Neuronal stem cell (in vitro differentiated cells): ENCODE measurements around the gene SDC4.

Source experiments
- DNase-seq: peaks from one replicate; pipeline ENCODE4 v3.0.0-alpha.2; 2013; ENCODE audit warnings: low spot score
- H2AFZ ChIP-seq: one replicate; pipeline ENCODE4 v1.6.1; 2013; ENCODE audit warnings: mild to moderate bottlenecking, low read length, inconsistent platforms
- H2AK5ac ChIP-seq: 2 replicates; pipeline ENCODE4 v1.6.1; 2013; ENCODE audit warnings: low read depth, mild to moderate bottlenecking, inconsistent platforms, low read length, moderate library complexity, mixed read lengths
- H2BK120ac ChIP-seq: 2 replicates; pipeline ENCODE4 v1.6.1; 2013; ENCODE audit warnings: low read depth, mild to moderate bottlenecking, inconsistent platforms, low read length, moderate library complexity, mixed read lengths
- H2BK12ac ChIP-seq: one replicate; pipeline ENCODE4 v1.6.1; 2013; ENCODE audit warnings: low read length, inconsistent platforms
- H2BK15ac ChIP-seq: 2 replicates; pipeline ENCODE4 v1.6.1; 2013; ENCODE audit warnings: mild to moderate bottlenecking, low read length, inconsistent platforms, mixed read lengths
- H2BK5ac ChIP-seq: one replicate; pipeline ENCODE4 v1.6.1; 2013; ENCODE audit warnings: inconsistent platforms, mild to moderate bottlenecking, low read length, moderate library complexity
- H3K14ac ChIP-seq: one replicate; pipeline ENCODE4 v1.6.1; 2013; ENCODE audit warnings: low read length, inconsistent platforms
- H3K18ac ChIP-seq: 2 replicates; pipeline ENCODE4 v1.6.1; 2013; ENCODE audit warnings: low read length, inconsistent platforms
- H3K23ac ChIP-seq: 2 replicates; pipeline ENCODE4 v1.6.1; 2013; ENCODE audit warnings: low read depth, mild to moderate bottlenecking, mixed read lengths, low read length, inconsistent platforms; ENCODE audit not compliant: poor library complexity
- H3K27ac ChIP-seq: replicated peaks from 3 replicates; pipeline ENCODE4 v1.5.1; 2013; ENCODE audit warnings: low read length, inconsistent platforms
- H3K27me3 ChIP-seq, 3 experiments: 2 replicates each; pipeline ENCODE4 v1.6.1; 2013; ENCODE audit warnings: low read length in 3 of 3, mild to moderate bottlenecking in 2 of 3, inconsistent platforms in 1 of 3, low read depth in 1 of 3, mixed read lengths in 1 of 3, moderate library complexity in 1 of 3; ENCODE audit not compliant: control insufficient read depth in 3 of 3, insufficient read depth in 3 of 3
- H3K36me3 ChIP-seq, 2 donors: replicated peaks in 1 of 2; 2 replicates each; pipeline ENCODE4 v1.6.1; 2013; ENCODE audit warnings: low read length in 2 of 2; ENCODE audit not compliant: control insufficient read depth in 2 of 2, insufficient read depth in 2 of 2
- H3K4ac ChIP-seq: 2 replicates; pipeline ENCODE4 v1.6.1; 2013; ENCODE audit warnings: inconsistent platforms, mild to moderate bottlenecking, low read length, moderate library complexity
- H3K4me1 ChIP-seq, 2 donors: 1 replicate in 1 of 2; 2 replicates in 1 of 2; pipeline ENCODE4 v1.6.1; 2013; ENCODE audit warnings: low read length in 2 of 2, low read depth in 1 of 2; ENCODE audit not compliant: control insufficient read depth in 2 of 2, insufficient read depth in 1 of 2
- H3K4me2 ChIP-seq: one replicate; pipeline ENCODE4 v1.6.1; 2013; ENCODE audit warnings: mild to moderate bottlenecking, low read length, inconsistent platforms; ENCODE audit not compliant: insufficient read depth, poor library complexity, severe bottlenecking
- H3K4me3 ChIP-seq, 2 donors: 2 replicates each; pipeline ENCODE4 v1.5.1; 2013; ENCODE audit warnings: low read length in 2 of 2, mild to moderate bottlenecking in 2 of 2, inconsistent platforms in 1 of 2, moderate library complexity in 1 of 2
- H3K79me1 ChIP-seq: one replicate; pipeline ENCODE4 v1.6.1; 2013; ENCODE audit warnings: low read depth, mild to moderate bottlenecking, inconsistent platforms, low read length, moderate library complexity
- H3K9ac ChIP-seq: one replicate; pipeline ENCODE4 v1.6.1; 2013; ENCODE audit warnings: mild to moderate bottlenecking, low read depth, low read length, inconsistent platforms; ENCODE audit not compliant: poor library complexity
- H3K9me3 ChIP-seq, 2 donors: replicated peaks in 1 of 2; 2 replicates each; pipeline versions ENCODE3 to v1.6.1; 2013; ENCODE audit warnings: low read length in 2 of 2, mild to moderate bottlenecking in 2 of 2, inconsistent platforms in 1 of 2, low read depth in 1 of 2, mixed read lengths in 1 of 2, moderate library complexity in 1 of 2; ENCODE audit not compliant: control insufficient read depth in 2 of 2, insufficient read depth in 1 of 2
- H4K8ac ChIP-seq: one replicate; pipeline ENCODE4 v1.6.1; 2013; ENCODE audit warnings: low read depth, mild to moderate bottlenecking, inconsistent platforms, low read length, moderate library complexity
- H4K91ac ChIP-seq: one replicate; pipeline ENCODE4 v1.6.1; 2013; ENCODE audit warnings: low read length, low read depth, mild to moderate bottlenecking, inconsistent platforms; ENCODE audit not compliant: poor library complexity
- WGBS, 2 donors: extraction: QIAGEN DNeasy Blood & Tissue Kit; methylation state at CpG; one replicate each; pipeline ENCODE4 v1.1.7; 2013; ENCODE audit warnings: missing lambda C conversion rate in 2 of 2, mixed read lengths in 1 of 2; ENCODE audit not compliant: insufficient read length in 2 of 2, insufficient replicate concordance in 1 of 2; ENCODE audit errors: extremely low coverage in 2 of 2; 5-methylcytosine and 5-hydroxymethylcytosine counted together

The SDC4 gene

GRCh38 chr20:45392733-45393132, 44.5 kb upstream of the SDC4 start:
- no peak overlapping the region for H3K9ac ChIP-seq
- no peak overlapping the region for H3K14ac ChIP-seq
- H3K36me3 ChIP-seq, result peaks cover 0 to 2% of the 10 kb centered on the region in 2 donors
- no peak overlapping the region for H2BK5ac ChIP-seq
- no peak overlapping the region for H2BK12ac ChIP-seq
- H3K4ac ChIP-seq, result no peak overlapping the region
- no peak overlapping the region for H4K8ac ChIP-seq
- H3K18ac ChIP-seq, result no peak overlapping the region
- no peaks in the 10 kb centered on the region for H3K27me3 ChIP-seq
- H2BK120ac ChIP-seq, result no peak overlapping the region
- no peak overlapping the region for H4K91ac ChIP-seq
- H3K79me1 ChIP-seq, result peaks cover 5% of the 10 kb centered on the region
- no peaks in the 10 kb centered on the region for H3K4me1 ChIP-seq
- no peak overlapping the region for H3K4me2 ChIP-seq
- WGBS, 2 donors, result no CpG with 5 or more reads among the region's 3 CpGs
- DNase-seq, result no peak
- no peak overlapping the region for H2AFZ ChIP-seq
- H2BK15ac ChIP-seq, result no peak overlapping the region
- no peak overlapping the region for H3K27ac ChIP-seq
- H3K9me3 ChIP-seq, result no peaks in the 10 kb centered on the region
- H3K4me3 ChIP-seq, result no peak overlapping the region
- no peak overlapping the region for H2AK5ac ChIP-seq
- H3K23ac ChIP-seq, result no peak overlapping the region

GRCh38 chr20:45391559-45391958, 43.3 kb upstream of the SDC4 start:
- Histone ChIP-seq H3K4ac (no peak overlapping the region), H2BK5ac (no peak overlapping the region), H3K23ac (no peak overlapping the region), H2AK5ac (no peak overlapping the region), H3K79me1 (peaks cover 5% of the 10 kb centered on the region), H3K18ac (no peak overlapping the region), H2AFZ (no peak overlapping the region), H3K4me3 (no peak overlapping the region), H3K27me3 (no peaks in the 10 kb centered on the region), H3K4me2 (no peak overlapping the region), H4K91ac (no peak overlapping the region), H2BK15ac (no peak overlapping the region), H3K9ac (no peak overlapping the region), H2BK12ac (no peak overlapping the region), H3K9me3 (no peaks in the 10 kb centered on the region), H3K4me1 (no peaks in the 10 kb centered on the region), H3K14ac (no peak overlapping the region), H3K27ac (no peak overlapping the region), H4K8ac (no peak overlapping the region), H3K36me3 (peaks cover 0 to 2% of the 10 kb centered on the region in 2 donors), H2BK120ac (no peak overlapping the region)
- DNase-seq, result no peak
- no CpG with 5 or more reads among the region's 2 CpGs for WGBS, 2 donors

- WGBS, 2 donors, result no CpG with 5 or more reads among the region's 2 CpGs
- no peak overlapping the region for H3K4me2 ChIP-seq
- H3K36me3 ChIP-seq, result peaks cover 0 to 2% of the 10 kb centered on the region in 2 donors
Observed at GRCh38 chr20:45390931-45391330, 42.7 kb upstream of the SDC4 start.

GRCh38 chr20:45387274-45387673, 39.0 kb upstream of the SDC4 start:
- H2AK5ac ChIP-seq, result no peak overlapping the region
- no CpG with 5 or more reads among the region's 1 CpG for WGBS, 2 donors
- H3K9ac ChIP-seq, result no peak overlapping the region

More at GRCh38 chr20:45390931-45391330, 42.7 kb upstream of the SDC4 start:
- H3K4ac ChIP-seq, result no peak overlapping the region
- no peak overlapping the region for H4K91ac ChIP-seq
- H3K23ac ChIP-seq, result no peak overlapping the region
- H3K27me3 ChIP-seq, result no peaks in the 10 kb centered on the region
- H3K18ac ChIP-seq, result no peak overlapping the region
- H2BK5ac ChIP-seq, result no peak overlapping the region
- no peak overlapping the region for H2AK5ac ChIP-seq
- DNase-seq, result no peak
- no peak overlapping the region for H4K8ac ChIP-seq
- no peak overlapping the region for H3K9ac ChIP-seq
- H3K27ac ChIP-seq, result no peak overlapping the region
- H3K4me1 ChIP-seq, result no peaks in the 10 kb centered on the region
- H2BK12ac ChIP-seq, result no peak overlapping the region
- no peak overlapping the region for H2BK15ac ChIP-seq
- no peak overlapping the region for H2AFZ ChIP-seq
- no peak overlapping the region for H3K14ac ChIP-seq
- H3K9me3 ChIP-seq, result no peaks in the 10 kb centered on the region
- peaks cover 5% of the 10 kb centered on the region for H3K79me1 ChIP-seq
- H2BK120ac ChIP-seq, result no peak overlapping the region
- H3K4me3 ChIP-seq, result no peak overlapping the region

More at GRCh38 chr20:45387274-45387673, 39.0 kb upstream of the SDC4 start:
- Histone ChIP-seq H3K18ac (no peak overlapping the region), H3K9me3 (no peaks in the 10 kb centered on the region), H3K4me1 (no peaks in the 10 kb centered on the region), H4K8ac (no peak overlapping the region), H2BK15ac (no peak overlapping the region), H3K4me2 (no peak overlapping the region), H2BK5ac (no peak overlapping the region), H3K27ac (no peak overlapping the region), H2AFZ (no peak overlapping the region), H3K23ac (no peak overlapping the region), H3K36me3 (no peaks in the 10 kb centered on the region), H3K4me3 (no peak overlapping the region), H3K27me3 (no peaks in the 10 kb centered on the region), H3K14ac (no peak overlapping the region), H2BK12ac (no peak overlapping the region), H4K91ac (no peak overlapping the region), H2BK120ac (no peak overlapping the region), H3K4ac (no peak overlapping the region), H3K79me1 (no peaks in the 10 kb centered on the region)
- no peak for DNase-seq
